AG09319 (cell line): ENCODE data around the gene WASF2.
A peak's percentile ranks its signal among the peaks of the same experiment; 100 is the strongest.
"Not testable (repeated sequence)": the region's sequence is repeated elsewhere in the genome, so short reads cannot be mapped to it uniquely, and the experiment has no call there.

ENCODE experiments used
- DNase-seq: peaks from one replicate; pipeline ENCODE4 v3.0.0-alpha.2; 2010; ENCODE audit warnings: low read depth; ENCODE audit errors: extremely low read depth
- CTCF ChIP-seq: IDR thresholded peaks from 2 replicates; pipeline ENCODE4 v1.5.1; 2011; ENCODE audit warnings: low read depth, mild to moderate bottlenecking, inconsistent platforms, low read length, moderate library complexity

Gene WASF2

GRCh38 chr1:27503033-27503432, 13.1 kb upstream of the WASF2 start:
- TF ChIP-seq CTCF, result no peak
- DNase-seq, result no peak

GRCh38 chr1:27501159-27501558, 11.2 kb upstream of the WASF2 start:
- DNase-seq, result not testable (repeated sequence)

- TF ChIP-seq CTCF, result no peak
- no peak for DNase-seq
Measured at GRCh38 chr1:27499142-27499541, 9.2 kb upstream of the WASF2 start.

- no peak for DNase-seq
- TF ChIP-seq CTCF, result peak; percentile 35
Measured at GRCh38 chr1:27496604-27497155, 6.7 kb upstream of the WASF2 start.

- DNase-seq, result no peak
- no peak for TF ChIP-seq CTCF
Measured at GRCh38 chr1:27492796-27493195, 2.8 kb upstream of the WASF2 start.

GRCh38 chr1:27491748-27492700, 2.1 kb upstream of the WASF2 start:
- no peak for TF ChIP-seq CTCF
- no peak for DNase-seq

GRCh38 chr1:27489501-27489972, 430 bp downstream of the WASF2 start:
- DNase-seq, result no peak
- TF ChIP-seq CTCF, result no peak
